GM18505 (cell line): ENCODE data around the gene IL32.

ENCODE experiments used
- ATAC-seq: cut with Tn5 transposase; IDR thresholded peaks from one replicate; pipeline ENCODE4 v1.9.1; 2021; ENCODE audit not compliant: unreplicated experiment
- POLR2A ChIP-seq: IDR thresholded peaks from 4 replicates; pipeline ENCODE4 v1.6.1; 2011; ENCODE audit warnings: borderline replicate concordance; ENCODE audit not compliant: insufficient read depth, insufficient read length; ENCODE audit errors: extremely low read depth

IL32 gene

DNA sequence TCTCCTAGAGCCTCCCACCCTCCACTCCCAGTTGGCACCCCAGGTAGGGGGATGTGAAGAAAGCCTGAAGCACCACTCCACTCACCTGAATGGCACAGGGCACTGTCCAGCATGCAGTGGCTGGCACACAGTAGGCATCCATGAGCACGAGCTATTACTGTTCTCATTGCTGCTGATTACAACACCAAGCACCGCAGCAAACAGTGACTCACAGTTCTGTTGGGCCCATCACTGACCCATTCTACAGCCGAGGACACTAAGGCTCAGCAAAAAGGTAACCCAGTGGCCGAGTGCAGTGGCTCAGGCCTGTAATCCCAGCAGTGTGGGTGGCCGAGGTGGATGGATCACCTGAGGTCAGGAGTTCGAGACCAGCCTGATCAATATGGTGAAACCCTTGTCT is 30.9 kb downstream of the IL32 start:
- no peak for ATAC-seq

DNA sequence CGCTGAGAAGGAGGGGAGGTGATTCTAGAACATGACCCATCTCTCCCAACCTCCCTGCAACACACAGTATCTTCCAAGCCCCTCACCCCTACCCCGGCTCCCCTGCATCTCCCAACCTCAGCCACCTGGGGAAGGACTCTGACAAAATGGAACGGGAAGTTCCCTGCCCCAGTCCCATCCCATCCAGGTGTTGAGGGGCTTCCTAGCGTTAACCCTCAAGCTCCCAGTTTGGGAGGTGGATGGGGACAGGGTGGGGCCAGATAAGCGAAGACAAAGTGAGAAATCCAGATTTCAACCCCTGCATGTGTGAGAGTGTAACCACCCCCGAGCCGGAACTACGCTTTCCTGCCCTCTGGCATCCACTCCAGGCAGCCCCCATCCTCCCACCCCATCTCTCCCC is 31.8 kb downstream of the IL32 start:
- no peak for TF ChIP-seq POLR2A
- no peak for ATAC-seq

More for the DNA sequence above, 30.9 kb downstream of the IL32 start:
- no peak for TF ChIP-seq POLR2A

DNA sequence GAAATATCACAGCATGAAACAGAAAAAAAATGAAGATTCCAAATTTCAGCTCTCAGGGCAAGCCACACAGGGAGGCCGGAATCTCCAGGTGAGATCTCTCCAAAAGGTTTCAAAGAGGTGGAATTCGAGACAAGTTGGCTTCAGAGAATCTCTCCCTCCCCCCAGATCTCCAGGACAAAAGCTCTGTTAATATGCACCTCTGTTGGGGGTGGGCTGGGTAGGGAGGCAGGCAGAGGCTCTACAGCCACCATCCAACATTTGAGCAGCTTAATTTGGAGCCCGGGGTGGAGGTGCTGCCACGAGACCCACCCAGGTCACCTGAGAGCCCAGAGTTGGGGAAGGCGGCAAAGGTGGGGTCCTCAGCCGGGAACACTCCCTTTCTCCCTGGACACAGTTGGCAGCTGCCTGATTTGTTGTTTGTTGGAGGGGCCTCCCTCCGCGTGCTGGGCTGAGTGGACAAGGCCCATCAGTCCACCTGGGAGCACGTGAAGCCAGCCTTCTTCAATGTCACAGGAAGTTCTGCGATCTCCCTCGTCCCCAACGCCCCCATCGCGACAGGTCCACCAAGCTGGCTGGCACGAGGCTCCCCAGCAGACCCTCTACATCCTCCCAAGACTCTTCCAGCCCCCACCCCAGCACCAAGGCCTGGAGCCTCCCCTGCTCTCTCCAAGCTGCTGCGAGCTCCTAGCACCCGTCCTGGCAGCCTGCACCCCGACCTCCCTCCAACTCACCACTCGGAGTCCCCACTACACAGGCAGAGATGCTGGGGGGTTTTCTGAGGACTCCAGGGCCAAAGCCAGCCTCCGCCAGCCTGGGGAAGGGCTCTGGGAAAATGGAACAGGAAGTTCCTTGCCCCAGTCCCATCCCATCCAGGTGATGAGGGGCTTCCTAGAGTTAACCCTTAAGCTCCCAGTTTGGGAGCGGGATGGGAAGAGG is 33.3 kb downstream of the IL32 start, which contains the start of gene ZSCAN10:
ZSCAN10 (minus strand) TSS at position 836 of the 936 bp plus-strand sequence. CDS start 6,357 bp downstream, outside the sequence.
- ATAC-seq = no peak
- no peak for TF ChIP-seq POLR2A

DNA sequence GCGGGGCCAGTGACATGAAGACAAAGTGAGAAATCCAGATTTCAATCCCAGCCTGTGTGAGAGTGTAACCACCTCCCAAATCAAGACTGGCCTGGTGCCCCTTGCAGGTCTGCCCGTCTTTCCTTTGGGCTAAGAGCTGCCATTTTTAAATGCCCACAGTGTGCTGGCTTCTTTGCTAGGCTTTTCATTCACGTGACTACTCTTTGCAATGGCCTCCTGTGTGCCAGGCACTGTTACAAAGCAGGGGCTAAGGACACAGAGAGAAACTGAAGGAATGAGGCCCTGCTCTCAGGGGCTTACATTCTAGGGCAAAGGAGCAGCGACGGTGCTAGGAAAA is 33.9 kb downstream of the IL32 start:
- ATAC-seq = no peak
- TF ChIP-seq POLR2A = no peak

DNA sequence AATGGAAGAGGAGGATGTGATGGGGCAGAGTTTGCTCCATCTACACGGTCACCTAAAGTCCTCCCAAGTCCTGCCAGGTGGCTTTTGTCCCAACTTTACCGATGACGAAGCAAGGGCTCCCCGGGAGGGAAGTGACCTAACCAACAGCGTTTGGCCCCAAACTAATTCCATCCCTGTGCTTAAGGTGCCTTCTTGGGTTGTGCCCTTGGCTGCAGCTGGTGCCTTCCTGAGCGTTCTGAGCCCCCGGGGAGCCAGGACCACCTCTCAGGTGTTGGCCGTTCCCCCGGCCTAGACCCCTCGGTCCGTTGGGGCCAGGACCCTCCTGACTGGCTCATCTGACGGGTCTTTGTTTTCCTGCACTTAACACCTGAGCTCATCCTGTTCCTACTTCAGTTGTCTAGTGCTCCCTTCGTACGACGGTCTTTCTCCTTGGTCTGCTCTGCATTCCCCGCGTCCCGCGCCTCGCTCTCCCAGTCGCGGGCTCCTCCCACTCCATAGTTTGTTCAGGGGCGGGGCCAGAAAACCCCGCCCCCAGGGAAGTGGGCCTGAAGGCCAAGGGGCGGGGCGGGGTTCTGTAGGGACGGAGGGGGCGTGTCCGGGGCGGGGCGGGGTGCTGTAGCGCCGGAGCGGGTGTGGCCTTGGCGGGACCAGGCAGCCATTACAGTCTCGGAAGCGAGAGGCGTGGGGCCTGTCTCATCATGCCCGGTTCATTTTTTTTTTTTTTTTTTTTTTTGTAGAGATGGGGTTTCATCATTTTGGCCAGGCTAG is 34.5 kb downstream of the IL32 start:
- ATAC-seq = peak; percentile 69
- peak; percentile 42 for TF ChIP-seq POLR2A

DNA sequence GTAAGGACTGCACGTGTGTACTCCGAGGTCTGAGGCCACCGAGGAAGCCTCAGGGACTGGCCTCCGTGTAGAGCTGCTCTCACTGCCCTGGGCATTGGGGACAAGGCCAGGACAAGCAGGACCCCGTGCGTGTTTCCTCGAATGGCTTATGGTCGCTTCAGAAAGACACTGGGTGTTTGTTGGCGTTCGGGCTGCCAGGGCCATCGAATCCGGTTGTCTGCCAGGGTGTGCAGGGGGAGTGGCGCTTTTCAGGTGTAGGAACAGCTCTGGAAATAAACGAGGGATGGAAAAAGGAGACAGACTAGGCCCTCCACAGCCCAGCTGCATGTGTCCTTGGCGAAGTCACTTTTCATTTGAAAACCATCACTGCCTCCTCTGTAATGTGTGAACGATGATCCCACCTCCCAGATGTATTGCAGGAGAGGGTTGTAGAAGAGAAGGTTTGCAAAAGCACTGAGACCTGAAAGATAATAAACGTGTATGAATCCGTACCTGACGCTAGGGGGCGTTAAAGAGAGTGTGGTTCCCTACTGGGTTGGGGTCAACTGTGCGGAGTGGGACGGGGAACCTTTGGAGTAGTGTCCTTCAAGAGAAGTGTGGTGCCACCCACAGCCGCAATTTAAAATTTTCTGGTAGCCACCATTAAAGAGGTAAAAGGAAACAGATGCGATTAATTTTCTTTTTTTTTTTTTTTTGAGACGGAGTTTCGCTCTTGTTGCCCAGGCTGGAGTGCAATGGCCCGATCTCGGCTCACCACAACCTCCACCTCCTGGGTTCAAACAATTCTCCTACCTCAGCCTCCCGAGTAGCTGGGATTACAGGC is 35.8 kb downstream of the IL32 start:
- no peak for TF ChIP-seq POLR2A
- no peak for ATAC-seq

DNA sequence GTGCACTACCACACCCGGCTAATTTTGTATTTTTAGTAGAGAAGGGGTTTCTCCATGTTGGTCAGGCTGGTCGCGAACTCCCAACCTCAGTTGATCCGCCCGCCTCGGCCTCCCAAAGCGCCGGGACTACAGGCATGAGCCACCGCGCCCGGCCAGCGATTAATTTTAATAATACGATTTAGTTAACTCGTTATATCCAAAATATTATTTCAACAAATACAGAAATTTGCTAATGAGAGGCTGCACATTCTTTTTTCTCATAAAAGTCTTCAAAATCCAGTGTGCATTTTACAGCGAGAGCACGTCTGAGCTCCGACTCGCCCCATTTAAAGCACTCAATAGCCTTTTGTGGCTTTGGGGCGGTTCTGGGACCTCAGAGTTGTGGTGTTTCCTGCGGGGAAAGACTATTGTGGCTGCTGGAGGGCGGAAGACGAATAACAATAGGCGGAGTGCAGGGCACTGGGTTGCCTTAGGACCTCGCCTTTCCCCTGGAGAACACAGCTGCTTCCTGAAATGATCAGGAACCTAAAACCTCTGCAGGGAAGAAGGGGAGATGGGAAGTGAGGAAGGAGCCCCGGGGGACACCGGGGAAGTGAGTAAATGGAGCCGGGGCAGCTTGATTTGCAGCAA is 36.5 kb downstream of the IL32 start:
- no peak for TF ChIP-seq POLR2A
- ATAC-seq = no peak

DNA sequence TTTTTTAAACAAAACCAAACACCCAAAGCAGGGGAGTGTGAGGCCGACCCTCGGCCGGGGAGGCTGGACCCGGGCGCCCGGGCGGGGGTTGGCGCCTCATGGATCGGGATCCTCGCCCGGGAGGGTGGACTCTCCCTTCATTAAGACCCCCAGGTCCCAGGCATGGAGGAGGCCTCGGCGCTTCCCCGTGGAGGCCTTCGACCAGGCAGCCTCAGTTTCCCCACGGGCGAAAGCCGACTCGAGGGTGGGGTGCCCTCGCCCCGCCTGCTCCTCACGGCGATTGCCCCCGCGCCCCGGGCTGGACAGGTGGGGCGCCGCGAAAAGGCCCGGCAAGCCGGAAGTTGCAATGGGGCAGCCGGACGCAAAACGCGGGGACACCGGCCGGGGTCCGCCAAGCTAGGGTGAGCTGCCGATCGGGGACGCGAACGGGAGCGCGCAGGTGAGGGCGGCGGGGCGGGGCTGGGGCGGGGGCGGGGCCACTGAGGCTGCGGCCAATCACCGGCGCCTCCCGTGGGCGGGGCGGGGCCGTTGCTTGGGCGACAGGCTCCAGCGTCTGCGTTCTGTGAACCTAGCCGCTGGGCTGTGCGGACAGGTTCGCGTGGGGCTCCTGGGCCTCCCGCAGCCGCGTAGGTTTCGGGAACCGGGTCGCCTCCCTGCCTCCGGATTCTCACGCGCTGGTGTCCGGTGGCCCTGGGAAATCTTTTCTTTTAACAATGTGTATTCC is 40.9 kb downstream of the IL32 start:
- TF ChIP-seq POLR2A = peak; percentile 84
- ATAC-seq = peak; percentile 86

DNA sequence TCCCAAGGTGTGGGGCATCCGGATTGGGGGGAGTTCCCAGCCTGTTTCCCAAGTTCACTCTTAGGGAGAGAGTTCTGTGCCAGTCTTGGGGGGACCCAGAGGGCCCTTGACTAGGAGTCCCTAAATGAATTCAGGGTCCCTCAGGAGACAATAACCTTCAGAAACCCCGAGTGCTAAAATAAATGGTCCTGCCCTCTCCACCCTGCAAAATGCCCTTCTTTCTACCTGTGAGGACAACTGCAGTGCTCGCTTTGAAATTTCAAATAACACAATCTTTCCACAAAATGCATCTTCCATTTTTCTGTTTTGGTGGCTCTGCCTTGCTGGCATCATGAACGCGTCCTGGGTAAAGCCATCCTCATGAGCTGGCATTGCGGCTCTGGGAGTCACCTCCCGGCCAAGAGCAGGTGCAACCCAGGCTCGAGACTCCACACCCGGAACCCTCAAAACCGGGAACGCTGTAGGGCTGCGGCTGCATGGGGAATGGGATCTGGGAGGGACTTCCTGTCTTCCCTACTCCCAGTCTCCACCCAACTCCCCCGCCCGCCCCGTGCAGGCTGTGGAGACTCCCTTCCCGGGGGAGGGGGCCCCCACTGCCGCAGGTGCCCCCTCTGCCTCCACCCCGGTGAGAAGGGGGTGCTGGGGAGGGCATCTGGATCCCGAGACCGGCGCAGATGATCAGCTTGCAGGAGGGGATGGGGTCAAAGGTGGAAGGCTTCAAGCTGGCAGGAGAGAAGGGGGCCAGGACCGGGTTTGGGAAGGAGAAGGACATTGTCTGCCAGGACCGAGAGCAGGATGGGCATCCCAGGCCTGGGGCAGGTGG is 46.8 kb downstream of the IL32 start, which contains the start of gene ZNF205:
ZNF205 (plus strand) TSS at position 529 of the 823 bp plus-strand sequence. CDS start 845 bp downstream, outside the sequence.
- ATAC-seq = no peak
- peak; percentile 43 for TF ChIP-seq POLR2A

DNA sequence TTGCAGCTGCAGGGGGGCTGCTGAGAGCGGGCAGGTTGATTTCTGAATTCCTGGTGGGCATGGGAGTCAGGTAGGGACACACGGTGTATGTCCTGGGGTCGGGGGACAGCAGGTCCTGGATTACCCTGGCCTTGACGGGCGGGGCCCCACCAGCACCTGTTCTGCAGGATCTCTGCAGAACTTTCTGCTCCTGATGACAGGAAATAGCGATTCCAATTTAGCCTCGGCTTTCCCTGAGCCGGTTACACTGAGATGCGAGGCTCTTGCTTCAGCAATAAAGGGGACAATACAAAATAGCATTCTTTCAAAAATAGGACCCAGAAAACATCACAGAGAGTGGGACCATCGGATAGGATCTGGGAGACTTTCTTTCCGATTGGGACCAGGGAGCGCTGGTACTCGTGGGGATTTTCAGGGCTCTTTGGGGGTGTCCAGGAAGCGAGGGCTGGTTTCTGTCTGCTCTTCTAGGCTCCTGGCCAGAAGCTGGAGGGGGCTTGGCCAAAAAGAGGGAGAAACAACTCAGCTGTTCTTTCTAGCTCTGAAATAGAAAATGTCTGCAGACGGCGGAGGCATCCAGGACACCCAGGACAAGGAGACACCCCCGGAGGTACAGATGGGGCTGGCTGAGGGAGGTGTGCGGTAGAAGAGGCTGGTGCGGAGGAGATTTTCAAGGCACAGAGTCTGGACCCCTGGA is 47.6 kb downstream of the IL32 start:
- TF ChIP-seq POLR2A = no peak
- ATAC-seq = no peak
